ENCODE data around the gene GNA12.

Gene GNA12

GRCh38 chr7:2843711-2844152 is 376 bp downstream of the GNA12 start:
- Histone ChIP-seq H3K4me2 (ENCODE audit: insufficient read depth, low read length) (peak overlapping the region; percentile 70), H4K20me1 (ENCODE audit: insufficient read depth, low read length) (no peaks in the 10 kb centered on the region), H3K79me2 (ENCODE audit: insufficient read depth, low read length) (peaks cover 30% of the 10 kb centered on the region), H3K27me3 (ENCODE audit: insufficient read depth, low read length, poor library complexity) (no peaks in the 10 kb centered on the region), H3K4me1 (ENCODE audit: insufficient read depth, low read length) (peaks cover 45% of the 10 kb centered on the region), H3K4me3 (ENCODE audit: low read depth in 1 of 2, low read length in 2 of 2) (peak overlapping the region; percentile 26 to 59; a peak in 3 of 4 replicates), H2AFZ (ENCODE audit: low read depth, low read length) (peak overlapping the region; percentile 57), H3K9ac (ENCODE audit: low read depth, low read length) (peak overlapping the region; percentile 55), H3K9me3 (ENCODE audit: insufficient read depth, low read length, severe bottlenecking) (no peaks in the 10 kb centered on the region), H3K36me3 (ENCODE audit: insufficient read depth, low read length) (peaks cover 16% of the 10 kb centered on the region; the same call in 1 of the 2 replicates), H3K27ac (ENCODE audit: low read length) (peak overlapping the region; percentile 4; the same call in 1 of the 2 replicates)
- TF ChIP-seq EZH2 (IDR thresholded peaks at IDR 0.05; ENCODE audit: borderline replicate concordance, low read depth, low read length, severe bottlenecking) (no peak), CTCF (IDR thresholded peaks at IDR 0.05; ENCODE audit: borderline replicate concordance, extremely low read depth, low read length, poor library complexity, severe bottlenecking) (no peak)
- ATAC-seq (ENCODE audit: insufficient read depth, low read depth) (no peak), DNase-seq (peak; percentile 42)

GRCh38 chr7:2843191-2843685 is 870 bp downstream of the GNA12 start:
- no peaks in the 10 kb centered on the region for H3K9me3 ChIP-seq (ENCODE audit: insufficient read depth, low read length, severe bottlenecking)
- H3K27me3 ChIP-seq (ENCODE audit: insufficient read depth, low read length, poor library complexity): no peaks in the 10 kb centered on the region
- no peaks in the 10 kb centered on the region for H4K20me1 ChIP-seq (ENCODE audit: insufficient read depth, low read length)
- peaks cover 50% of the 10 kb centered on the region for H3K4me1 ChIP-seq (ENCODE audit: insufficient read depth, low read length)
- no peak for TF ChIP-seq EZH2 (IDR thresholded peaks at IDR 0.05; ENCODE audit: borderline replicate concordance, low read depth, low read length, severe bottlenecking)
- TF ChIP-seq CTCF (IDR thresholded peaks at IDR 0.05; ENCODE audit: borderline replicate concordance, extremely low read depth, low read length, poor library complexity, severe bottlenecking): peak; percentile 7
- DNase-seq (peak; percentile 16), ATAC-seq (ENCODE audit: insufficient read depth, low read depth) (no peak)
- peak overlapping the region; percentile 55 for H3K9ac ChIP-seq (ENCODE audit: low read depth, low read length)
- peak overlapping the region; percentile 4; the same call in 1 of the 2 replicates for H3K27ac ChIP-seq (ENCODE audit: low read length)
- H2AFZ ChIP-seq (ENCODE audit: low read depth, low read length): peak overlapping the region; percentile 57; the same call in 1 of the 2 replicates
- peak overlapping the region; percentile 70 for H3K4me2 ChIP-seq (ENCODE audit: insufficient read depth, low read length)
- H3K4me3 ChIP-seq (ENCODE audit: low read depth in 1 of 2, low read length in 2 of 2): peak overlapping the region; percentile 26 to 59; a peak in 3 of 4 replicates
- peaks cover 33% of the 10 kb centered on the region for H3K79me2 ChIP-seq (ENCODE audit: insufficient read depth, low read length)
- H3K36me3 ChIP-seq (ENCODE audit: insufficient read depth, low read length): peaks cover 16% of the 10 kb centered on the region; the same call in 1 of the 2 replicates

GRCh38 chr7:2841907-2842306 is 2.2 kb downstream of the GNA12 start:
- ATAC-seq (ENCODE audit: insufficient read depth, low read depth) (no peak), DNase-seq (no peak)
- Histone ChIP-seq H3K27me3 (ENCODE audit: insufficient read depth, low read length, poor library complexity) (no peaks in the 10 kb centered on the region), H3K27ac (ENCODE audit: low read length) (no peak overlapping the region), H3K79me2 (ENCODE audit: insufficient read depth, low read length) (peaks cover 46% of the 10 kb centered on the region), H4K20me1 (ENCODE audit: insufficient read depth, low read length) (no peaks in the 10 kb centered on the region), H3K9me3 (ENCODE audit: insufficient read depth, low read length, severe bottlenecking) (no peaks in the 10 kb centered on the region), H2AFZ (ENCODE audit: low read depth, low read length) (no peak overlapping the region), H3K4me1 (ENCODE audit: insufficient read depth, low read length) (peaks cover 50% of the 10 kb centered on the region), H3K36me3 (ENCODE audit: insufficient read depth, low read length) (peaks cover 16% of the 10 kb centered on the region; the same call in 1 of the 2 replicates), H3K9ac (ENCODE audit: low read depth, low read length) (no peak overlapping the region), H3K4me3 (ENCODE audit: low read depth in 1 of 2, low read length in 2 of 2) (no peak overlapping the region), H3K4me2 (ENCODE audit: insufficient read depth, low read length) (peak overlapping the region; percentile 70)
- TF ChIP-seq CTCF (IDR thresholded peaks at IDR 0.05; ENCODE audit: borderline replicate concordance, extremely low read depth, low read length, poor library complexity, severe bottlenecking): no peak
- TF ChIP-seq EZH2 (IDR thresholded peaks at IDR 0.05; ENCODE audit: borderline replicate concordance, low read depth, low read length, severe bottlenecking): no peak

Data from DND-41 (cell line).